K562 (cell line): ENCODE measurements around the gene COL23A1. TPM values are rescaled to one million over a fixed set of nuclear protein-coding genes. Genes with fewer than 3 reads are reported as not detected.

ENCODE experiments used
- ATAC-seq: fragments of 200-7000 bp; cut with Tn5 transposase; 3 replicates; pipeline ENCODE4 v1.9.1; 2020; ENCODE audit warnings: moderate library complexity
- BruUV-seq: library from RNA; stranded (reverse); fragments of 400-500 nt; replicated peaks from 2 replicates; lab custom pipeline; 2021; lab: Mats Ljungman, UMichigan
- CTCF ChIA-PET: fragments of 300-600 bp; formaldehyde crosslinking; extraction: SDS; loops from one replicate; lab custom pipeline; 2021; ENCODE audit warnings: low intra/inter-chr PET ratio; lab: Yijun Ruan, JAX
- POLR2A ChIA-PET: fragments of 300-600, 350-650 bp; sonication (Branson Sonifier 250); formaldehyde crosslinking; extraction: SDS; loops from one replicate; lab custom pipeline; 2021; ENCODE audit warnings: antibody characterized with exemption, inconsistent platforms; lab: Yijun Ruan, JAX
- DNase-seq, 4 experiments: peaks; one replicate each; pipeline versions ENCODE4 v3.0.0 to v3.0.0-alpha.2; 2011 to 2018; ENCODE audit warnings: low spot score in 3 of 4, mixed read lengths in 3 of 4; ENCODE audit errors: extremely low read depth in 1 of 4
- FAIRE-seq: peaks from 2 replicates; lab custom pipeline; 2011; peaks lifted over from hg19 to GRCh38; lab: Jason Lieb, UNC
- H2AFZ ChIP-seq: 2 replicates; pipeline ENCODE4 v1.6.0; 2011; ENCODE audit warnings: low read depth, low read length, control low read depth, inconsistent platforms
- H3K27ac ChIP-seq: fragments of 200-600 bp; 3 replicates; pipeline ENCODE4 v1.8.0; 2011; ENCODE audit warnings: low read depth, mild to moderate bottlenecking, control low read depth, inconsistent platforms, low read length, moderate library complexity, mixed read lengths; ENCODE audit errors: extremely low read depth
- H3K27me3 ChIP-seq, 2 experiments: fragments of 300-600 bp in 1 of 2; 2 replicates in 1 of 2; 3 replicates in 1 of 2; pipeline versions ENCODE4 v1.6.0 to v1.8.0; 2011; ENCODE audit warnings: inconsistent platforms in 2 of 2, low read length in 2 of 2, mild to moderate bottlenecking in 1 of 2, mixed read lengths in 1 of 2, moderate library complexity in 1 of 2; ENCODE audit not compliant: control insufficient read depth in 2 of 2, insufficient read depth in 2 of 2
- H3K36me3 ChIP-seq: fragments of 300-600 bp; 3 replicates; pipeline ENCODE4 v1.8.0; 2011; ENCODE audit warnings: mild to moderate bottlenecking, low read length, inconsistent platforms; ENCODE audit not compliant: control insufficient read depth, insufficient read depth
- H3K4me1 ChIP-seq, 2 experiments: fragments of 200-600 bp in 1 of 2; replicated peaks in 1 of 2; 2 replicates in 1 of 2; 3 replicates in 1 of 2; pipeline versions ENCODE4 v1.5.1 to v1.8.0; 2011; ENCODE audit warnings: inconsistent platforms in 2 of 2, low read length in 2 of 2, mild to moderate bottlenecking in 1 of 2, mixed read lengths in 1 of 2, moderate library complexity in 1 of 2; ENCODE audit not compliant: control insufficient read depth in 2 of 2, insufficient read depth in 2 of 2
- H3K4me2 ChIP-seq: 2 replicates; pipeline ENCODE4 v1.6.1; 2011; ENCODE audit warnings: low read length, control low read depth, inconsistent platforms, mixed read lengths; ENCODE audit not compliant: insufficient read depth
- H3K4me3 ChIP-seq: fragments of 200-600 bp; sonication (generic), shearing (Covaris generic); 2 replicates; pipeline ENCODE4 v1.5.1; 2016; ENCODE audit warnings: control low read depth, inconsistent platforms
- H3K79me2 ChIP-seq: fragments of 200-600 bp; 3 replicates; pipeline ENCODE4 v1.8.0; 2011; ENCODE audit warnings: low read length, inconsistent platforms; ENCODE audit not compliant: control insufficient read depth, insufficient read depth
- H3K9ac ChIP-seq, 2 experiments: 2 replicates each; pipeline versions ENCODE4 v1.6.0 to v1.6.1; 2011; ENCODE audit warnings: low read depth in 2 of 2, low read length in 2 of 2, control low read depth in 1 of 2, inconsistent platforms in 1 of 2, mild to moderate bottlenecking in 1 of 2, mixed read lengths in 1 of 2; ENCODE audit not compliant: insufficient read depth in 1 of 2
- H3K9me1 ChIP-seq: one replicate; pipeline ENCODE4 v1.6.0; 2011; ENCODE audit warnings: inconsistent platforms, mild to moderate bottlenecking, low read length, moderate library complexity; ENCODE audit not compliant: control insufficient read depth, insufficient read depth
- H3K9me3 ChIP-seq: replicated peaks from 2 replicates; pipeline ENCODE4 v1.5.1; 2011; ENCODE audit warnings: low read depth, low read length, inconsistent platforms; ENCODE audit not compliant: control insufficient read depth, insufficient read depth
- H4K20me1 ChIP-seq: replicated peaks from 2 replicates; pipeline ENCODE4 v1.6.1; 2011; ENCODE audit warnings: low read length, inconsistent platforms, mixed read lengths; ENCODE audit not compliant: control insufficient read depth, insufficient read depth
- DDX20 ChIP-seq: fragments of 450-650 bp; IDR thresholded peaks from 2 replicates; pipeline ENCODE4 v1.6.1; 2016; ENCODE audit warnings: missing genetic modification characterization, low read depth, mild to moderate bottlenecking, missing compliant biosample characterization, moderate library complexity
- E4F1 ChIP-seq: fragments of 250-450 bp; sonication (Bioruptor Pico); IDR thresholded peaks from 2 replicates; pipeline ENCODE4 v1.5.0; 2021; ENCODE audit warnings: mild to moderate bottlenecking, borderline replicate concordance
- LCOR ChIP-seq: sonication (generic); formaldehyde crosslinking; IDR thresholded peaks from 2 replicates; pipeline ENCODE4 v1.8.0; 2022; ENCODE audit warnings: mild to moderate bottlenecking, missing genetic modification reagents
- MEF2A ChIP-seq: IDR thresholded peaks from 2 replicates; pipeline ENCODE4 v1.6.1; 2011; ENCODE audit warnings: low read depth, mild to moderate bottlenecking, low read length, moderate library complexity; ENCODE audit not compliant: control insufficient read depth
- NFXL1 ChIP-seq: fragments of 450-650 bp; formaldehyde crosslinking; IDR thresholded peaks from 2 replicates; pipeline ENCODE4 v1.4.0; 2021; ENCODE audit warnings: mild to moderate bottlenecking
- SAFB2 ChIP-seq: fragments of 200-400 bp; formaldehyde crosslinking; IDR thresholded peaks from 2 replicates; pipeline ENCODE4 v1.6.1; 2018; ENCODE audit warnings: borderline replicate concordance, low read length, low read depth, moderate library complexity; ENCODE audit not compliant: severe bottlenecking
- SMAD2 ChIP-seq: fragments of 150-350 bp; IDR thresholded peaks from 2 replicates; pipeline ENCODE4 v1.6.1; 2014; ENCODE audit warnings: low read depth, mild to moderate bottlenecking, low read length
- SMARCB1 ChIP-seq: IDR thresholded peaks from 2 replicates; pipeline ENCODE4 v1.6.1; 2011; ENCODE audit warnings: improper control_type of control experiment, low read depth; ENCODE audit not compliant: insufficient read length
- TAF15 ChIP-seq: fragments of 200-400 bp; formaldehyde crosslinking; IDR thresholded peaks from 2 replicates; pipeline ENCODE4 v1.6.1; 2017; ENCODE audit warnings: mild to moderate bottlenecking, low read depth, low read length, moderate library complexity
- ZNF174 ChIP-seq: fragments of 250-450 bp; sonication (Bioruptor Pico); IDR thresholded peaks from 2 replicates; pipeline ENCODE4 v1.4.0; 2020; ENCODE audit warnings: mild to moderate bottlenecking
- ZNF253 ChIP-seq: fragments of 250-450 bp; sonication (Bioruptor Pico); conservative IDR thresholded peaks from 2 replicates; pipeline ENCODE4 v1.6.1; 2021; ENCODE audit warnings: mild to moderate bottlenecking
- ZNF655 ChIP-seq: fragments of 250-450 bp; sonication (Bioruptor Pico); IDR thresholded peaks from 2 replicates; pipeline ENCODE4 v1.5.0; 2021
- ZNF766 ChIP-seq: fragments of 200-800 bp; sonication (Bioruptor generic); conservative IDR thresholded peaks from 2 replicates; pipeline ENCODE4 v1.6.1; 2016; ENCODE audit warnings: missing genetic modification characterization, missing compliant biosample characterization
- ZNF79 ChIP-seq: fragments of 250-450 bp; sonication (Bioruptor Pico); IDR thresholded peaks from 2 replicates; pipeline ENCODE4 v1.4.0; 2020; ENCODE audit warnings: low read depth, mild to moderate bottlenecking, moderate library complexity
- ZNF830 ChIP-seq: fragments of 250-450 bp; sonication (Bioruptor Pico); IDR thresholded peaks from 2 replicates; pipeline ENCODE4 v1.5.0; 2021; ENCODE audit warnings: mild to moderate bottlenecking
- WGBS: fragments of 100-300 bp; shearing (Covaris generic); methylation state at CpG from one replicate; pipeline ENCODE4 v1.1.6; 2016; ENCODE audit warnings: low coverage, mixed read lengths; ENCODE audit not compliant: insufficient coverage; ENCODE audit errors: missing lambda C conversion rate; 5-methylcytosine and 5-hydroxymethylcytosine counted together
- in situ Hi-C: fragments of 300-500 bp; cut with MboI; formaldehyde crosslinking; loops from 4 replicates; pipeline ENCODE4 v1.15.0; 2018; ENCODE audit warnings: inconsistent platforms, mixed read lengths
- intact Hi-C: fragments of 100-400 bp; cut with micrococcal nuclease; formaldehyde crosslinking; loops from 2 replicates; pipeline ENCODE4 v1.14.2; 2022
- polyA plus RNA-seq, 8 experiments: library from polyadenylated mRNA; depleted of rRNA in 4 of 8; stranded (reverse) in 5 of 8; unstranded in 3 of 8; fragments of >200 nt; fragmentation: Nextera tagmentation in 2 of 8; fragmentation: Illumina TruSeq in 1 of 8; extraction: Ambion mirVana in 2 of 8; extraction: Trizol in 1 of 8; gene quantifications; 2 replicates each; pipeline versions ENCODE4 v1.2.1 to v1.2.3, GENCODE V29; 2011 to 2014; ENCODE audit warnings: inconsistent platforms in 1 of 8, missing spikeins in 1 of 8
- total RNA-seq, 7 experiments: library from RNA; depleted of rRNA in 6 of 7; stranded (reverse); fragments of >200 nt in 6 of 7; fragmentation: Illumina TruSeq in 2 of 7; extraction: Trizol in 2 of 7; gene quantifications; 2 replicates each; pipeline versions ENCODE4 v1.2.1 to v1.2.3, GENCODE V29; 2011 to 2021; ENCODE audit warnings: low replicate concordance in 1 of 7
- TF ChIP-seq, protein P1 (sequence below): fragments of 250-450 bp; sonication (Bioruptor Pico); IDR thresholded peaks from 2 replicates; pipeline ENCODE4 v1.8.0; 2021; ENCODE audit warnings: mild to moderate bottlenecking, moderate library complexity

The COL23A1 gene
- total and polyA plus RNA-seq, 9 of the 15 experiments (the other 6 are each of a cell fraction or from before 2014, with no cell fraction given): 0.09 TPM; not detected in 8

DNA sequence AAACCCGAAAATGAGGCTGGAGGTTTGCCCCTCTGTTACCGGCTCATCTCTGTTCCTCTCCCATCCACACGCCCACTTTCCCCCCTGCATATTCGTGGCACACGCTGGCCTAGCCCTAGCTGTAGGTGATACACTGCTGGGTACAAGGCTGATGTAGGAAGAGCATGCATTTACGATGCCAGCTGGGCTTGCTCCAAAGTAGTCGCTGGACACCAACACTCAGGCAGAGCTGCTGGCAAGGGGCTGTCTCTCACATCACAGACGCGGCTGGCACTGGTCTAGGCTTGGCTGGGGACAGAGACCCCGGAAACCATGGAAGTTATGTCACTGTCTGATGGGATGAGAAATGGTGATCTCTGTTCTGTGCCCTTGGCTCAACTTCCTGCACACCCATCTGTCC, 347.8 kb downstream of the COL23A1 start:
- H2AFZ ChIP-seq: no peak overlapping the region
- no peak overlapping the region for H3K9ac ChIP-seq
- H3K4me3 ChIP-seq: no peak overlapping the region
- intact Hi-C loops: no loop called here
- BruUV-seq: no TSS peak
- no peaks in the 10 kb centered on the region for H3K36me3 ChIP-seq
- H3K4me2 ChIP-seq: no peak overlapping the region
- no peak overlapping the region for H3K27ac ChIP-seq
- H3K9me3 ChIP-seq: no peaks in the 10 kb centered on the region
- TF ChIP-seq DDX20 (no peak), ZNF253 (CRISPR knock-in tag) (no peak), E4F1 (no peak), TAF15 (no peak), SMAD2 (no peak), ZNF655 (no peak), SAFB2 (no peak), ZNF766 (no peak), LCOR (CRISPR knock-in tag) (no peak), NFXL1 (CRISPR knock-in tag) (no peak), MEF2A (no peak), ZNF174 (CRISPR knock-in tag) (no peak), ZNF830 (CRISPR knock-in tag) (no peak), ZNF79 (CRISPR knock-in tag) (no peak), SMARCB1 (no peak)
- TF ChIP-seq, protein P1, sequence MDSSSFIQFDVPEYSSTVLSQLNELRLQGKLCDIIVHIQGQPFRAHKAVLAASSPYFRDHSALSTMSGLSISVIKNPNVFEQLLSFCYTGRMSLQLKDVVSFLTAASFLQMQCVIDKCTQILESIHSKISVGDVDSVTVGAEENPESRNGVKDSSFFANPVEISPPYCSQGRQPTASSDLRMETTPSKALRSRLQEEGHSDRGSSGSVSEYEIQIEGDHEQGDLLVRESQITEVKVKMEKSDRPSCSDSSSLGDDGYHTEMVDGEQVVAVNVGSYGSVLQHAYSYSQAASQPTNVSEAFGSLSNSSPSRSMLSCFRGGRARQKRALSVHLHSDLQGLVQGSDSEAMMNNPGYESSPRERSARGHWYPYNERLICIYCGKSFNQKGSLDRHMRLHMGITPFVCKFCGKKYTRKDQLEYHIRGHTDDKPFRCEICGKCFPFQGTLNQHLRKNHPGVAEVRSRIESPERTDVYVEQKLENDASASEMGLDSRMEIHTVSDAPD (CRISPR knock-in tag): no peak
- TF ChIP-seq, all 486 proteins: peak for 0
- FAIRE-seq (no peak), DNase-seq (no peak), ATAC-seq (no peak)
- CTCF ChIA-PET: no interaction called here
- in situ Hi-C loops: no loop called here
- Histone ChIP-seq H3K27me3 (peaks cover 0 to 26% of the 10 kb centered on the region in 2 experiments; a peak in 3 of 5 replicates), H3K4me1 (peaks cover 6 to 24% of the 10 kb centered on the region in 2 experiments), H4K20me1 (no peaks in the 10 kb centered on the region; the same call in 1 of the 2 replicates), H3K79me2 (no peaks in the 10 kb centered on the region), H3K9me1 (no peaks in the 10 kb centered on the region)
- WGBS: 6% methylated on average over 9 of the region's 10 CpGs
- POLR2A ChIA-PET: no interaction called here
